NB4 (cell line): ENCODE measurements around the gene CRIM1.

Experiments used
- CTCF ChIP-seq: IDR thresholded peaks from one replicate; pipeline ENCODE4 v1.5.1; 2012; ENCODE audit warnings: low read depth, low read length
- POLR2A ChIP-seq: IDR thresholded peaks from 2 replicates; pipeline ENCODE4 v1.6.1; 2011; ENCODE audit warnings: mild to moderate bottlenecking; ENCODE audit not compliant: insufficient read length; ENCODE audit errors: extremely low read depth

DNA sequence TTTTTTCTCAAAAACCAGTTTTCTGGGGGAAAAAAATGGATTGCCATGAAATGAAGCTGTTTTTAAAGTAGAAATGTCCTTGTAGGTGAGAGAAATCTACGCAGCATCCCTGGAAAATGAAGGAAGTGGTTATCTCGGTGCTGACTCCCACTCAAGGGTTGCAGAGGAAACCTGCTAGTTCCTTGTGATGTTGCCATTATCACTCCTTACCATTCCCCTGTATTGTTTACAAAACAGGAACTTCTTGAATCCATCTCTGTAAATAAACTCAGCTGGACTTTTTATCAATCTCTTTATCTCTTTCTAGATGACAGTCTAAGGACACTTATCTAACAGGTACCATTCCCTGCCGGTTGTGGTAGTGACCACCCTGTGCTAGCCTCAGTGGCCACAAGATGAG lies 181.2 kb downstream of the CRIM1 start:
- TF ChIP-seq CTCF = no peak
- no peak for TF ChIP-seq POLR2A
